Fibroblast of pulmonary artery (primary cell): ENCODE results near the gene NUMB.

Experiments used
- DNase-seq: peaks from one replicate; pipeline ENCODE4 v3.0.0-alpha.2; 2010; ENCODE audit warnings: low read depth
- H3K4me3 ChIP-seq: replicated peaks from 2 replicates; pipeline ENCODE4 v1.5.1; 2011; ENCODE audit warnings: low read depth, mild to moderate bottlenecking, control low read depth, low read length, moderate library complexity
- CTCF ChIP-seq: IDR thresholded peaks from 2 replicates; pipeline ENCODE4 v1.5.1; 2011; ENCODE audit warnings: mild to moderate bottlenecking, control low read depth, low read length, inconsistent platforms; ENCODE audit errors: missing control alignments

NUMB gene

GRCh38 chr14:73460691-73461127 lies 2.4 kb upstream of the NUMB start:
- peak; percentile 84 for DNase-seq
- H3K4me3 ChIP-seq = no peak overlapping the region
- TF ChIP-seq CTCF = no peak

GRCh38 chr14:73459959-73460358 lies 1.6 kb upstream of the NUMB start:
- H3K4me3 ChIP-seq = no peak overlapping the region
- DNase-seq = no peak
- TF ChIP-seq CTCF = no peak

- no peak for TF ChIP-seq CTCF
- DNase-seq = no peak
- peak overlapping the region; percentile 84 for H3K4me3 ChIP-seq
Observed at GRCh38 chr14:73457924-73458182, 493 bp downstream of the NUMB start.

- H3K4me3 ChIP-seq = peak overlapping the region; percentile 84
- no peak for TF ChIP-seq CTCF
- no peak for DNase-seq
Observed at GRCh38 chr14:73457041-73457923, 1.1 kb downstream of the NUMB start.

- DNase-seq = no peak
- H3K4me3 ChIP-seq = peak overlapping the region; percentile 19
- no peak for TF ChIP-seq CTCF
Observed at GRCh38 chr14:73455294-73455693, 3.1 kb downstream of the NUMB start.

GRCh38 chr14:73452341-73453186 lies 5.8 kb downstream of the NUMB start:
- no peak for TF ChIP-seq CTCF
- peak overlapping the region; percentile 15 for H3K4me3 ChIP-seq
- DNase-seq = peak; percentile 97
